Measurements from ENCODE around the gene RPL3.
"Not testable (repeated sequence)": the region's sequence is repeated elsewhere in the genome, so short reads cannot be mapped to it uniquely, and the experiment has no call there.

The RPL3 gene

GRCh38 chr22:39327995-39328754 lies 8.8 kb upstream of the RPL3 start:
- Histone ChIP-seq H3K36me3 (no peaks in the 10 kb centered on the region), H3K27ac (no peak overlapping the region), H3K4me3 (ENCODE audit: low read depth, low read length) (no peak overlapping the region), H3K9me3 (ENCODE audit: severe bottlenecking) (no peaks in the 10 kb centered on the region), H3K27me3 (ENCODE audit: insufficient read depth, low read depth, severe bottlenecking) (no peaks in the 10 kb centered on the region)
- peak; percentile 25; the same call in 1 of the 2 replicates for TF ChIP-seq CTCF (IDR thresholded peaks at IDR 0.05; ENCODE audit: low read depth, low read length)
- DNase-seq, result no peak

GRCh38 chr22:39325392-39325932 lies 6.0 kb upstream of the RPL3 start:
- TF ChIP-seq CTCF (IDR thresholded peaks at IDR 0.05; ENCODE audit: low read depth, low read length), result no peak

GRCh38 chr22:39320616-39321029 lies 1.2 kb upstream of the RPL3 start:
- Histone ChIP-seq H3K27ac (peak overlapping the region; percentile 93), H3K36me3 (peaks cover 37% of the 10 kb centered on the region), H3K4me3 (ENCODE audit: low read depth, low read length) (peak overlapping the region; percentile 94)
- DNase-seq; H3K27me3 ChIP-seq (ENCODE audit: insufficient read depth, low read depth, severe bottlenecking); H3K9me3 ChIP-seq (ENCODE audit: severe bottlenecking): not testable (repeated sequence)
- peak; percentile 26; the same call in 1 of the 2 replicates for TF ChIP-seq CTCF (IDR thresholded peaks at IDR 0.05; ENCODE audit: low read depth, low read length)

More at GRCh38 chr22:39325392-39325932, 6.0 kb upstream of the RPL3 start:
- Histone ChIP-seq H3K4me3 (ENCODE audit: low read depth, low read length) (no peak overlapping the region), H3K27ac (no peak overlapping the region), H3K36me3 (no peaks in the 10 kb centered on the region), H3K27me3 (ENCODE audit: insufficient read depth, low read depth, severe bottlenecking) (no peaks in the 10 kb centered on the region), H3K9me3 (ENCODE audit: severe bottlenecking) (no peaks in the 10 kb centered on the region)
- no peak for DNase-seq

GRCh38 chr22:39318507-39319283 lies 728 bp downstream of the RPL3 start:
- no peak for TF ChIP-seq CTCF (IDR thresholded peaks at IDR 0.05; ENCODE audit: low read depth, low read length)
- Histone ChIP-seq H3K27me3 (ENCODE audit: insufficient read depth, low read depth, severe bottlenecking) (no peaks in the 10 kb centered on the region), H3K36me3 (peaks cover 56% of the 10 kb centered on the region), H3K9me3 (ENCODE audit: severe bottlenecking) (no peaks in the 10 kb centered on the region), H3K4me3 (ENCODE audit: low read depth, low read length) (peak overlapping the region; percentile 94), H3K27ac (peak overlapping the region; percentile 93)
- DNase-seq, result no peak

- no peak for TF ChIP-seq CTCF (IDR thresholded peaks at IDR 0.05; ENCODE audit: low read depth, low read length)
- H3K4me3 ChIP-seq (ENCODE audit: low read depth, low read length), result peak overlapping the region; percentile 94
- no peak for DNase-seq
- H3K27me3 ChIP-seq (ENCODE audit: insufficient read depth, low read depth, severe bottlenecking), result no peaks in the 10 kb centered on the region
- no peaks in the 10 kb centered on the region for H3K9me3 ChIP-seq (ENCODE audit: severe bottlenecking)
- peaks cover 64% of the 10 kb centered on the region for H3K36me3 ChIP-seq
- H3K27ac ChIP-seq, result peak overlapping the region; percentile 93
Measured at GRCh38 chr22:39317775-39318506, 1.5 kb downstream of the RPL3 start.

Measured in WERI-Rb-1 (cell line).